Stimulated activated CD8-positive, alpha-beta memory T cell treated with anti-CD3 and anti-CD28 coated beads, Interleukin-12 subunit alpha, Interleukin-12 subunit beta, amount 100 ng/mL, for 1 hour (primary cell): Measurements from ENCODE around the gene NEK7.

Source experiments
- DNase-seq: peaks from one replicate; pipeline ENCODE4 v3.0.0-alpha.2; 2020; ENCODE audit warnings: low read depth

NEK7 gene

GRCh38 chr1:198147216-198147615, 9.6 kb upstream of the NEK7 start:
- no peak for DNase-seq

- DNase-seq, result no peak
Measured at GRCh38 chr1:198150369-198150768, 6.4 kb upstream of the NEK7 start.

GRCh38 chr1:198151688-198152087, 5.1 kb upstream of the NEK7 start:
- DNase-seq, result no peak

GRCh38 chr1:198153103-198153502, 3.7 kb upstream of the NEK7 start:
- no peak for DNase-seq

- DNase-seq, result no peak
Measured at GRCh38 chr1:198153804-198154203, 3.0 kb upstream of the NEK7 start.

- DNase-seq, result no peak
Measured at GRCh38 chr1:198155253-198155652, 1.5 kb upstream of the NEK7 start.

GRCh38 chr1:198156111-198156744, 570 bp upstream of the NEK7 start:
- peak; percentile 47 for DNase-seq

GRCh38 chr1:198157241-198157846, 546 bp downstream of the NEK7 start:
- DNase-seq, result peak; percentile 65

GRCh38 chr1:198157847-198158725, 1.3 kb downstream of the NEK7 start:
- DNase-seq, result no peak

GRCh38 chr1:198158735-198159589, 2.2 kb downstream of the NEK7 start:
- DNase-seq, result peak; percentile 77

GRCh38 chr1:198160222-198160621, 3.4 kb downstream of the NEK7 start:
- no peak for DNase-seq

GRCh38 chr1:198160946-198161614, 4.3 kb downstream of the NEK7 start:
- no peak for DNase-seq

- DNase-seq, result no peak
Measured at GRCh38 chr1:198161718-198162090, 4.9 kb downstream of the NEK7 start.

GRCh38 chr1:198162091-198162767, 5.4 kb downstream of the NEK7 start:
- DNase-seq, result no peak

- no peak for DNase-seq
Measured at GRCh38 chr1:198165927-198166647, 9.3 kb downstream of the NEK7 start.

GRCh38 chr1:198166900-198167299, 10.1 kb downstream of the NEK7 start:
- no peak for DNase-seq

- DNase-seq, result no peak
Measured at GRCh38 chr1:198167436-198167934, 10.7 kb downstream of the NEK7 start.

- DNase-seq, result no peak
Measured at GRCh38 chr1:198168227-198168626, 11.4 kb downstream of the NEK7 start.

GRCh38 chr1:198169672-198170071, 12.9 kb downstream of the NEK7 start:
- no peak for DNase-seq
